ENCODE measurements around the gene DNAJC25.

DNAJC25 gene

DNA sequence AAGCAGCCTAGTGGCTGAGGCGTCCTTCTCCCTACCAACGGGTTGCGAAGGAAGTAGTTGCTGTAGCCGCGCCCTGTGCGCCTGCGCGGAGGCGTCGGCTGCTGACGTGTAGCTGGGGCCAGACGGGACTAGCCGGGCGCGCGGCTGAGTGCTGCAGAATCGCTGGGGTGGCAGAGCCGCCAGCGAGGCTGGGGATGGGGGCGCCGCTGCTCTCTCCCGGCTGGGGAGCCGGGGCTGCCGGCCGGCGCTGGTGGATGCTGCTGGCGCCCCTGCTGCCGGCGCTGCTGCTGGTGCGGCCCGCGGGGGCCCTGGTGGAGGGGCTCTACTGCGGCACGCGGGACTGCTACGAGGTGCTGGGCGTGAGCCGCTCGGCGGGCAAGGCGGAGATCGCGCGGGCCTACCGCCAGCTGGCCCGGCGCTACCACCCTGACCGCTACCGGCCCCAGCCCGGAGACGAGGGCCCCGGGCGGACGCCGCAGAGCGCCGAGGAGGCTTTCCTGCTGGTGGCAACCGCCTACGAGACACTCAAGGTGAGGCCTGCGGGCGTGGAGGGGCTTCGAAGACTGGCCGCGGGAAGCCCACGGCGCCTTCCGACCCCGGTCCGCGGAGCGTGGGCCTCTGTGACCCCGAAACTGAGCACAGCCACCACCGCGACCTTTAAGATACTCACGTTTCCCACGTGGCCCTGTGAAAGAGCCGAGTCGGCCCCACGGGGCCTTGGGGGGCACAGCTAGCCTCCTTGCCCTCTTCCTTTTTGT is at the start of gene DNAJC25:
Gene DNAJC25 (plus strand): TSS at position 121 of the 758 bp plus-strand sequence. CDS start 74 bp downstream, at position 195.
- in situ Hi-C loops (cut with MboI; ENCODE audit: low sequenced_read_pairs, unreplicated experiment): no loop called here
- no peak for TF ChIP-seq CTCF (IDR thresholded peaks at IDR 0.05; ENCODE audit: borderline replicate concordance, control extremely low read depth, extremely low read depth, insufficient read depth, missing control alignments)
- peak; percentile 100 for DNase-seq (ENCODE audit: low spot score)

GRCh38 chr9:111582888-111583287 is 48.2 kb upstream of the DNAJC25 start:
- no peak for DNase-seq (ENCODE audit: low spot score)
- TF ChIP-seq CTCF (IDR thresholded peaks at IDR 0.05; ENCODE audit: borderline replicate concordance, control extremely low read depth, extremely low read depth, insufficient read depth, missing control alignments): no peak
- in situ Hi-C loops (cut with MboI; ENCODE audit: low sequenced_read_pairs, unreplicated experiment): no loop called here

GRCh38 chr9:111586378-111586777 is 44.8 kb upstream of the DNAJC25 start:
- in situ Hi-C loops (cut with MboI; ENCODE audit: low sequenced_read_pairs, unreplicated experiment): no loop called here

GRCh38 chr9:111588846-111589245 is 42.3 kb upstream of the DNAJC25 start:
- in situ Hi-C loops (cut with MboI; ENCODE audit: low sequenced_read_pairs, unreplicated experiment): no loop called here
- TF ChIP-seq CTCF (IDR thresholded peaks at IDR 0.05; ENCODE audit: borderline replicate concordance, control extremely low read depth, extremely low read depth, insufficient read depth, missing control alignments): no peak

More at GRCh38 chr9:111586378-111586777, 44.8 kb upstream of the DNAJC25 start:
- TF ChIP-seq CTCF (IDR thresholded peaks at IDR 0.05; ENCODE audit: borderline replicate concordance, control extremely low read depth, extremely low read depth, insufficient read depth, missing control alignments): no peak
- DNase-seq (ENCODE audit: low spot score): no peak

GRCh38 chr9:111597852-111598732 is 33.0 kb upstream of the DNAJC25 start:
- TF ChIP-seq CTCF (IDR thresholded peaks at IDR 0.05; ENCODE audit: borderline replicate concordance, control extremely low read depth, extremely low read depth, insufficient read depth, missing control alignments): peak; percentile 61
- in situ Hi-C loops (cut with MboI; ENCODE audit: low sequenced_read_pairs, unreplicated experiment): no loop called here
- peak; percentile 66 for DNase-seq (ENCODE audit: low spot score)

More at GRCh38 chr9:111588846-111589245, 42.3 kb upstream of the DNAJC25 start:
- DNase-seq (ENCODE audit: low spot score): no peak

GRCh38 chr9:111598733-111599091 is 32.4 kb upstream of the DNAJC25 start:
- peak; percentile 41 for DNase-seq (ENCODE audit: low spot score)
- no peak for TF ChIP-seq CTCF (IDR thresholded peaks at IDR 0.05; ENCODE audit: borderline replicate concordance, control extremely low read depth, extremely low read depth, insufficient read depth, missing control alignments)
- in situ Hi-C loops (cut with MboI; ENCODE audit: low sequenced_read_pairs, unreplicated experiment): no loop called here

All from GM13976 (cell line).